Measurements from ENCODE around the gene PPT2. TPM values are rescaled to one million over a fixed set of nuclear protein-coding genes. Genes with fewer than 3 reads are reported as not detected.

The PPT2 gene
- total and polyA plus RNA-seq, 2 of the 13 experiments (the other 11 are each of a cell fraction or from before 2014, with no cell fraction given) = 39.2 to 61.8 TPM

DNA sequence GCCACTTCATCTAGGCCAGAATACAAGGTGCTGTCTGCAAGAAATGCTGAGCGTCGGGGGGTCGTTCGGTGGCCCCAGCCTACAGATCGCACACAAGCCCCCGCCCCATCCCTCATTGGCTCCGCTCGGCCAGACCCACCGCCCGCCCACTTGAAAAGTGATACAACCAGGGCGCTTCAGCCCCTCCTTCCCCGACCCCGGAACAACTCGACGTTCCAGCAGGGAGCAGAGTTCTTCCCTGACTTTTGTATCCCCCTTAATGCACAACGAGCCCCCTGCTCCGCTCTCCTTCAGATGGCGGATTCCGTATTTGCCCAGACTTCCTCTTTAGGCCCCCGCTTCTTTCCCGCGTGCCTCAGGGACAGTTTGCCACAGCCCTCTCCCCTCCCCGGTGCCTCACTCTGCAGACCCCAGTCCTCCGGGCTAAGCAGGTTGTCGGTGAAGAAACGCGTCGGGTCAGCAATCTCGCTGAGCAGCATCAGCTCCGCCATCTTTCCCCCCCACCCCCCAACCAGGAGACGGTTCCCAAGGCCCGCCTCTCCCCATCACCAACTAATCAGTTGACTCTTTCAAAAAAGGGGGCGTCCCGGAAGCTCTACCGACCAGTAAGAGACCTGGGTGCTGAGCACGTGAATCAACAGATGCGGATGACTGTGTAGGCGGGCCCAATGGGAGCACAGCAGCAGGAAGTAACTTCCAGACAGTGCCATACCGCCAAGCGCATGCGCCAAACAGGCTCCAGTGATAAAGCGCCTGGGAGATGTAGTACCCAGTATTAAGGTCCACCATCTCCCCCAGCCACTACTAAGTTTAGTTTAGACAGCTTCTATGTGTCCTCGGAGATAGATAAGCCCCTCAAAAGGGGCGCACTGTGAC, 26.0 kb upstream of the PPT2 start, which contains the start of gene ATF6B (continued):
- TF ChIP-seq ZNF317 (CRISPR knock-in tag; IDR thresholded peaks at IDR 0.05) (no peak; the same call in 1 of the 2 replicates), STAT5B (CRISPR knock-in tag; IDR thresholded peaks at IDR 0.05) (0 out of 2 replicates have a peak, but pooled peaks have one; percentile 58), ZSCAN29 (CRISPR knock-in tag; conservative IDR thresholded peaks at IDR 0.05) (no peak), MAFF (IDR thresholded peaks at IDR 0.05; ENCODE audit: low read depth, low read length) (peak; percentile 65), ZBTB7A (CRISPR knock-in tag; IDR thresholded peaks at IDR 0.05) (no peak), KAT2B (IDR thresholded peaks at IDR 0.05; ENCODE audit: borderline replicate concordance, low read depth, low read length) (no peak), CHD4 (IDR thresholded peaks at IDR 0.05; ENCODE audit: borderline replicate concordance, low read length) (no peak), ZNF746 (CRISPR knock-in tag; IDR thresholded peaks at IDR 0.05) (no peak), HNRNPLL (IDR thresholded peaks at IDR 0.05; ENCODE audit: low read depth, low read length, poor library complexity, severe bottlenecking) (peak; percentile 33), ZNF441 (CRISPR knock-in tag; IDR thresholded peaks at IDR 0.05; ENCODE audit: borderline replicate concordance) (peak; percentile 59; the same call in 1 of the 2 replicates), ZNF691 (CRISPR knock-in tag; IDR thresholded peaks at IDR 0.05; ENCODE audit: borderline replicate concordance, low read depth) (peak; percentile 63; the same call in 1 of the 2 replicates), AFF4 (CRISPR knock-in tag; IDR thresholded peaks at IDR 0.05) (no peak), TMF1 (CRISPR knock-in tag; IDR thresholded peaks at IDR 0.05; ENCODE audit: low read depth) (peak; percentile 61; the same call in 1 of the 2 replicates), SAFB2 (CRISPR knock-in tag; IDR thresholded peaks at IDR 0.05; ENCODE audit: borderline replicate concordance, low read depth) (peak; percentile 65; the same call in 1 of the 2 replicates), THAP8 (CRISPR knock-in tag; IDR thresholded peaks at IDR 0.05; ENCODE audit: borderline replicate concordance) (no peak)
- TF ChIP-seq, protein P1, sequence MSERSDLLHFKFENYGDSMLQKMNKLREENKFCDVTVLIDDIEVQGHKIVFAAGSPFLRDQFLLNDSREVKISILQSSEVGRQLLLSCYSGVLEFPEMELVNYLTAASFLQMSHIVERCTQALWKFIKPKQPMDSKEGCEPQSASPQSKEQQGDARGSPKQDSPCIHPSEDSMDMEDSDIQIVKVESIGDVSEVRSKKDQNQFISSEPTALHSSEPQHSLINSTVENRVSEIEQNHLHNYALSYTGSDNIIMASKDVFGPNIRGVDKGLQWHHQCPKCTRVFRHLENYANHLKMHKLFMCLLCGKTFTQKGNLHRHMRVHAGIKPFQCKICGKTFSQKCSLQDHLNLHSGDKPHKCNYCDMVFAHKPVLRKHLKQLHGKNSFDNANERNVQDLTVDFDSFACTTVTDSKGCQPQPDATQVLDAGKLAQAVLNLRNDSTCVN (CRISPR knock-in tag; IDR thresholded peaks at IDR 0.05; ENCODE audit: borderline replicate concordance) = peak; percentile 26; the same call in 1 of the 2 replicates
- TF ChIP-seq, protein P2, sequence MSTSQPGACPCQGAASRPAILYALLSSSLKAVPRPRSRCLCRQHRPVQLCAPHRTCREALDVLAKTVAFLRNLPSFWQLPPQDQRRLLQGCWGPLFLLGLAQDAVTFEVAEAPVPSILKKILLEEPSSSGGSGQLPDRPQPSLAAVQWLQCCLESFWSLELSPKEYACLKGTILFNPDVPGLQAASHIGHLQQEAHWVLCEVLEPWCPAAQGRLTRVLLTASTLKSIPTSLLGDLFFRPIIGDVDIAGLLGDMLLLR (CRISPR knock-in tag; IDR thresholded peaks at IDR 0.05) = 0 out of 2 replicates have a peak, but pooled peaks have one; percentile 26
- TF ChIP-seq, protein P3, sequence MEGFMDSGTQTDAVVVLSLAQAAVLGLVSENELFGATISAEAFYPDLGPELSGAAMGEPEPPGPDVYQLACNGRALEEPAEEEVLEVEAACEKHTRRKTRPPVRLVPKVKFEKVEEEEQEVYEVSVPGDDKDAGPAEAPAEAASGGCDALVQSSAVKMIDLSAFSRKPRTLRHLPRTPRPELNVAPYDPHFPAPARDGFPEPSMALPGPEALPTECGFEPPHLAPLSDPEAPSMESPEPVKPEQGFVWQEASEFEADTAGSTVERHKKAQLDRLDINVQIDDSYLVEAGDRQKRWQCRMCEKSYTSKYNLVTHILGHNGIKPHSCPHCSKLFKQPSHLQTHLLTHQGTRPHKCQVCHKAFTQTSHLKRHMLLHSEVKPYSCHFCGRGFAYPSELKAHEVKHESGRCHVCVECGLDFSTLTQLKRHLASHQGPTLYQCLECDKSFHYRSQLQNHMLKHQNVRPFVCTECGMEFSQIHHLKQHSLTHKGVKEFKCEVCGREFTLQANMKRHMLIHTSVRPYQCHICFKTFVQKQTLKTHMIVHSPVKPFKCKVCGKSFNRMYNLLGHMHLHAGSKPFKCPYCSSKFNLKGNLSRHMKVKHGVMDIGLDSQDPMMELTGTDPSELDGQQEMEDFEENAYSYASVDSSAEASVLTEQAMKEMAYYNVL (CRISPR knock-in tag; IDR thresholded peaks at IDR 0.05; ENCODE audit: borderline replicate concordance) = no peak
